Activated B cell treated with CpG ODN at 0.5 μM for 24 hours (primary cell): ENCODE measurements around the gene WDR81. TPM values are rescaled to one million over a fixed set of nuclear protein-coding genes. Genes with fewer than 3 reads are reported as not detected.
"Not testable (repeated sequence)": the region's sequence is repeated elsewhere in the genome, so short reads cannot be mapped to it uniquely, and the experiment has no call there.

ENCODE experiments used
- ATAC-seq: fragments of 200-7000 bp; cut with Tn5 transposase; one replicate; pipeline ENCODE4 v1.10.0; 2021; ENCODE audit warnings: low read depth, mild to moderate bottlenecking, moderate library complexity
- CTCF ChIA-PET: fragments of 350-600 bp; sonication (Branson Sonifier 250); formaldehyde crosslinking; loops from one replicate; lab custom pipeline; 2021; ENCODE audit warnings: antibody characterized with exemption; lab: Charles Lee
- POLR2A ChIA-PET: fragments of 350-600 bp; sonication (Branson Sonifier 250); formaldehyde crosslinking; loops from one replicate; lab custom pipeline; 2021; ENCODE audit warnings: antibody characterized with exemption; lab: Charles Lee
- DNase-seq: peaks from one replicate; pipeline ENCODE4 v3.0.0; 2022
- H3K27ac Mint-ChIP-seq: one replicate; pipeline ENCODE4 v1.8.0; 2020; ENCODE audit warnings: mixed read lengths
- H3K27me3 Mint-ChIP-seq: one replicate; pipeline ENCODE4 v1.8.0; 2021; ENCODE audit warnings: mixed read lengths
- H3K36me3 Mint-ChIP-seq: one replicate; pipeline ENCODE4 v1.8.0; 2021; ENCODE audit warnings: low read depth, mixed read lengths
- H3K4me1 Mint-ChIP-seq: one replicate; pipeline ENCODE4 v1.8.0; 2021; ENCODE audit warnings: mixed read lengths
- H3K4me3 Mint-ChIP-seq: one replicate; pipeline ENCODE4 v1.8.0; 2020; ENCODE audit warnings: mild to moderate bottlenecking, mixed read lengths
- H3K9me3 Mint-ChIP-seq: one replicate; pipeline ENCODE4 v1.8.0; 2020; ENCODE audit warnings: mixed read lengths
- intact Hi-C: fragments of 100-400 bp; cut with micrococcal nuclease; formaldehyde crosslinking; loops from one replicate; pipeline ENCODE4 v1.15.1; 2024
- total RNA-seq: library from RNA; stranded (reverse); gene quantifications from 2 replicates; pipeline ENCODE4 v1.2.3, GENCODE V29; 2022
- TF ChIP-seq, protein P1 (sequence below): fragments of 200-600 bp; IDR thresholded peaks from one replicate; pipeline ENCODE4 v1.8.0; 2022; ENCODE audit warnings: antibody characterized with exemption, mild to moderate bottlenecking

Gene WDR81
- total RNA-seq, 1 donor from 2014 or later = 48.4 TPM

DNA sequence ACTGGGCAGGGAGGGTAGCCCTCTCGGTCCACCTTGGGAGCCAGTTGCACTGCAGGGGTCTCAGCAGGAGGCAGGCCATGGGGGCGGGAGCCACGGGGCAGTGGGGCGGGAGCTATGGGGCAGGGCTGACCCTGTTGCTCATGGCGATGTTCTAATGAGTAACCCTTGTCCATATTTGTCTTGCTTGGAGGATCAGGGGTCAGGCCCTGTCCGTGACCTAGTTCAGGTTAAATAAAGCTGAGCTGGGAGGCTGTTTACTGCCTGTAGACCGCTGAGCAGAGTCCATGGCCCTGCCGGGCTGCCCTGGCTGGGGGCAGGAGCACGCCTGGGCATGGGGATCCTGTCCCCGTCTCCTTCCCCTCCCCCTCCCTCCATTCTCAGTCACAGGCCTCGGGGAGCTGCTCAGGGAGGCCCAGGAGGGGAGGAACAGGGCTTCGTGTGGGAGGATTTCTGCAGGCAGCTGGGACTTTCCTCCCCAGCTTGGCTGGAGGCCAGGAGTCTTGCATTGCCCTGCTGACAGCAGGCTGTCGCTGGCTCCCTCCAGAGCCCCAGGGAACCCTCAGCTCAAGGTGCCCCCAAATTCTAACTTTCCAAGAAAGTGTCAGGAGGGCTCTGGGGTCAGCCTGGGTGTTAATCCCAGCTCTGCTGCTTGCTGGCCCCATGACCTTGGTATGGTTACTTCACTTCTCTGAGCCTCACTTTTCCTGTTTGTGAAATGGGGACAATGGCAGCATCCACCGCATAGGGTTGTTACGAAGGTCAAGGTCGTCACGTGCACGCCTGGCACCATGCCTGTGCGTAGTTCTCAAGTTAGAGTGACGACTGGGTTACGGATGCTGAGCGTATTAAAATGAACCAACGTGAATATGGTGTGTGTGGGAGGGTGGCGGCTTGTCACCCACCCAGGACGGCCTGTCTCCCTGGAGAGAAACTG lies 12.1 kb downstream of the WDR81 start:
- DNase-seq = no peak
- no peak for ATAC-seq
- POLR2A ChIA-PET = interaction anchor here (0.6 to 1.1 kb wide), 5 partner anchors 14 to 67 kb away, joined by 3 to 5 read pairs (median 4); no protein-coding TSS in a partner anchor
- Mint-ChIP-seq H3K4me3 (no peak overlapping the region), H3K9me3 (no peaks in the 10 kb centered on the region), H3K27ac (no peak overlapping the region), H3K27me3 (no peaks in the 10 kb centered on the region), H3K4me1 (peaks cover 27% of the 10 kb centered on the region), H3K36me3 (peaks cover 44% of the 10 kb centered on the region)
- CTCF ChIA-PET = no interaction called here
- intact Hi-C loops = no loop called here
- TF ChIP-seq, protein P1, sequence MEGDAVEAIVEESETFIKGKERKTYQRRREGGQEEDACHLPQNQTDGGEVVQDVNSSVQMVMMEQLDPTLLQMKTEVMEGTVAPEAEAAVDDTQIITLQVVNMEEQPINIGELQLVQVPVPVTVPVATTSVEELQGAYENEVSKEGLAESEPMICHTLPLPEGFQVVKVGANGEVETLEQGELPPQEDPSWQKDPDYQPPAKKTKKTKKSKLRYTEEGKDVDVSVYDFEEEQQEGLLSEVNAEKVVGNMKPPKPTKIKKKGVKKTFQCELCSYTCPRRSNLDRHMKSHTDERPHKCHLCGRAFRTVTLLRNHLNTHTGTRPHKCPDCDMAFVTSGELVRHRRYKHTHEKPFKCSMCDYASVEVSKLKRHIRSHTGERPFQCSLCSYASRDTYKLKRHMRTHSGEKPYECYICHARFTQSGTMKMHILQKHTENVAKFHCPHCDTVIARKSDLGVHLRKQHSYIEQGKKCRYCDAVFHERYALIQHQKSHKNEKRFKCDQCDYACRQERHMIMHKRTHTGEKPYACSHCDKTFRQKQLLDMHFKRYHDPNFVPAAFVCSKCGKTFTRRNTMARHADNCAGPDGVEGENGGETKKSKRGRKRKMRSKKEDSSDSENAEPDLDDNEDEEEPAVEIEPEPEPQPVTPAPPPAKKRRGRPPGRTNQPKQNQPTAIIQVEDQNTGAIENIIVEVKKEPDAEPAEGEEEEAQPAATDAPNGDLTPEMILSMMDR = no peak

DNA sequence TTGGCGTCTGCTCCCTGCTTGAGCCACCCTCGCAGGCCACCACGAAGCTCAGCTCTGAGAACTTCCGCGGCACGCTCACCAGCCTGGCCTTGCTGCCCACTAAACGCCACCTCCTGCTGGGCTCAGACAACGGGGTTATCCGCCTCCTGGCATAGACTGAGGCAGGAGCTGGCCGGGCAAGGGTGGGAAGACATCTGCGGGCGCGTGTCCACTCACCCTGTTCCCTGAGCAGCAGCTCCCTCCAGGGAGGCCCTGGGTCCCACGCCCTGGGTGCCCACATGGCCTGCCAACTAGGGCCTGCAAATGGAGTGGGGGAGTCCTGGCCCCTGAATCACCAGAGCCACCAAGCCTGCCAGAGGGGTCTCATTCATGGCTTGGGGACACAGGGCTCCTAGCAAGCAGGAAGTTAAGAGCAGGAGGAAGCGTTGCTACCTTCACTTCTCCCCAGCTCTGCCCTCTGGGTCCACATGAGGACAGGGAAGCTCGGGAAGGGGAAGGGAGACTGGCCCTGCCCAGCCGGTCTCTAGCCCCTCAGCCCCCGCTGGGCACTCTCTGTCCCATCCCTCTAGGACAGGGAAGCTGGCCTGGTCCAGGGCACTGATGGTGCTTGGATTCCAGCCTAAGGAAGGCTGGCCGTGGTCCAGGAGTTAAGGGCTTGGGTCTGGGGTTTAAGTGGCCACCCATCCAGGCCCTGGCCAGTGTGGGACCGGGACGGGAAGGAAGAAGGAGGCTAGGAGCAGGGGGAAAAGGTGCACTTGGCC lies 13.2 kb downstream of the WDR81 start:
- Mint-ChIP-seq H3K27me3 (no peaks in the 10 kb centered on the region), H3K4me3 (no peak overlapping the region), H3K4me1 (peaks cover 22% of the 10 kb centered on the region), H3K36me3 (peaks cover 42% of the 10 kb centered on the region), H3K27ac (no peak overlapping the region), H3K9me3 (no peaks in the 10 kb centered on the region)
- TF ChIP-seq, protein P1 = no peak
- intact Hi-C loops = no loop called here
- ChIA-PET CTCF (no interaction called here), POLR2A (interaction anchor here (0.5 to 0.7 kb wide), 2 partner anchors 18 to 112 kb away, joined by 3 read pairs; no protein-coding TSS in a partner anchor)
- DNase-seq = no peak
- ATAC-seq = no peak

DNA sequence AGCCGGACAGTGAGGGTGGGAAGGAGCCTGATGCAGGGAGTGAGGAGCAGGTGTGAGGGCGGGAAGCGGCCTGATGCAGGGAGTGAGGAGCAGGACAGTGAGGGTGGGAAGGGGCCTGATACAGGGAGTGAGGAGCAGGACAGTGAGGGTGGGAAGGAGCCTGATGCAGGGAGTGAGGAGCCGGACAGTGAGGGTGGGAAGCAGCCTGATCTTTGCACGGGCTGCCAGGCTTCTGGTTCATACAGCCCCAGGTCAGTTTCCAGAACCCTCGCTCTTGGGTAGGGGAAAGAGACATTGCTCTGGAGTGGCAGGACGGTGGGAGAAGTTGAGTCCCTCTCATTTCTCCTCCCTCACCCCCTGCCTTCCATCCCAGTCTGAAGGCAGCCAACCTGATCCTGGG lies 17.4 kb downstream of the WDR81 start:
- DNase-seq, intact Hi-C loops, H3K4me3 Mint-ChIP-seq, H3K27me3 Mint-ChIP-seq, H3K9me3 Mint-ChIP-seq, CTCF ChIA-PET, ATAC-seq, H3K4me1 Mint-ChIP-seq, H3K27ac Mint-ChIP-seq, POLR2A ChIA-PET: not testable (repeated sequence)
- H3K36me3 Mint-ChIP-seq = peaks cover 14% of the 10 kb centered on the region

DNA sequence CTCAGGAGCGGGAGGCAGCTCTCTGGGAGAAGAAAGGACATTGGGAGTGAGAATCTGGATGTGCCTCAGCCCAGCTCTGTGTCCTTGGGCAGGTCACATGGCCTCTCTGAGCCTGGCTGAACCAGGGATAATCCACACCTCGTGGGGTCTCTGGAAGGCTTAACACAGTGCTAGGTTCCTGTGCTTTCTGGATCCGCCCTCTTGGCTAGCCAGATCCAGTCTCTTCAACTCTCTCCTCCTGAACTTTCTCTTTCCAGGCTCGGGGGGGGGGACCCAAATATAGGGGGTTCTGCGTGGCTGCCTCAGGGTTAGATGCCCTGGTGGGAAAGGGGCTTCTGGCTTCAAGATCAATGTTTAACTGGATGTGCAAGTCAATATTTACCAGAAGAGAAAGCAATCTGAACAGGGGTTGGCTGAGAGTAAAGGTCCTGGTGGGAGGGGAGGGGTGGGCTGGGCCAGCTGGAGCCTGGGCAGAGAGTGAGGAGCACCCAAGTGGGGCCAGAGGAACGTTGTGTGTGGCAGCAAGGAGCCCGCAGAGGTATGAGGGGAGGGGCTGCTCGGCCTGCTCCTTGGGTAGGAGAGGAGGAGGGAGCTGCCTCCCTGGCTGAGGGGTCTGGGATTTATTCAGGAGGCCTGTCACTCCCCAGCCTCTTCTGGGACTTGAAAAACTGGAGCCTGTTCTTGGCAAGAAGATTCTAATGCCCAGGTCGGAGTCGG lies 18.0 kb downstream of the WDR81 start, which contains the start of gene SERPINF2:
Gene SERPINF2 (plus strand): TSS at position 501 of the 717 bp plus-strand sequence. CDS start 2,125 bp downstream, outside the sequence.
- H3K4me3 Mint-ChIP-seq = no peak within 1 kb of the TSS
- no peaks in the 10 kb centered on the region for H3K4me1 Mint-ChIP-seq
- peaks cover 7% of the 10 kb centered on the region for H3K36me3 Mint-ChIP-seq
- CTCF ChIA-PET = no interaction called here
- H3K9me3 Mint-ChIP-seq = no peaks in the 10 kb centered on the region
- no peak for DNase-seq
- no peak for ATAC-seq
- no peaks in the 10 kb centered on the region for H3K27me3 Mint-ChIP-seq
- POLR2A ChIA-PET = interaction anchor here (0.8 kb wide), 1 partner anchor 21 kb away, joined by 4 read pairs; no protein-coding TSS in a partner anchor
- TF ChIP-seq, protein P1 = no peak
- intact Hi-C loops = no loop called here
- no peak within 1 kb of the TSS for H3K27ac Mint-ChIP-seq

DNA sequence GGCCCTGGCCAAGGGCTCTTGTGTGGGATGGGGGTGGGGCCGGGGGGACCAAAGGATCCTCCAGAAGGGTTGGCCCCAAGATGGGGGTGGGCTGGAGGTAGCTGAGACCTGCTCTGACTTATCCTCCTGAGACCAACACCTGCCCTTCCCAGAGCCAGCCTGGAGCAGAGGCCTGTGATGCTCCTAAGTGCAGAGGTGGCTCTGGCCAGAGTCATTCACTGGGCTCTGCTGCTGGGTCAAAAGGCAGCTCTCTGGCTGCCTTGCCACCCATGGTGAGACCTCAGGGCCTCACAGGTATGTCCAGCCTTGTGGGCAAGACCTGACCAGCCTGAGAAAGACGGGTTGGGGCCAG lies 18.6 kb downstream of the WDR81 start:
- TF ChIP-seq, protein P1 = no peak
- POLR2A ChIA-PET = interaction anchor here (0.7 to 0.8 kb wide), 2 partner anchors 21 to 94 kb away, joined by 4 to 7 read pairs; no protein-coding TSS in a partner anchor
- Mint-ChIP-seq H3K4me1 (no peaks in the 10 kb centered on the region), H3K4me3 (no peak overlapping the region), H3K27me3 (no peaks in the 10 kb centered on the region), H3K27ac (no peak overlapping the region), H3K36me3 (peaks cover 2% of the 10 kb centered on the region), H3K9me3 (no peaks in the 10 kb centered on the region)
- CTCF ChIA-PET = no interaction called here
- intact Hi-C loops = no loop called here
- DNase-seq (no peak), ATAC-seq (no peak)
